ENCODE measurements around the gene RBFOX2. TPM values are rescaled to one million over a fixed set of nuclear protein-coding genes. Genes with fewer than 3 reads are reported as not detected.

The RBFOX2 gene
- total and polyA plus RNA-seq, 2 donors (not counting 1 experiment from before 2014, with no cell fraction given) = not detected

- no peaks in the 10 kb centered on the region for H3K4me1 ChIP-seq (ENCODE audit: control insufficient read depth in 2 of 2, insufficient read depth in 2 of 2, low read length in 2 of 2)
- no peak overlapping the region for H2AFZ ChIP-seq (ENCODE audit: insufficient read depth, low read depth, low read length, poor library complexity, severe bottlenecking)
- TF ChIP-seq CTCF (IDR thresholded peaks at IDR 0.05) (no peak), EZH2 (IDR thresholded peaks at IDR 0.05; ENCODE audit: borderline replicate concordance, insufficient read depth, low read depth, low read length, poor library complexity, severe bottlenecking) (no peak)
- DNase-seq = no peak
- H3K4me2 ChIP-seq (replicated peaks; ENCODE audit: low read depth, low read length, poor library complexity, severe bottlenecking) = no peak overlapping the region
- H3K4me3 ChIP-seq (ENCODE audit: control extremely low read depth in 1 of 5, extremely low read depth in 1 of 5, insufficient read depth in 1 of 5, low read depth in 2 of 5, low read length in 4 of 5) = no peak overlapping the region
- CTCF ChIA-PET = no interaction called here
- no peak overlapping the region for H3K9ac ChIP-seq (ENCODE audit: low read length)
- Mint-ChIP-seq H3K27me3 (peaks cover 58% of the 10 kb centered on the region), H3K27ac (no peak overlapping the region), H3K4me3 (no peak overlapping the region), H3K9me3 (ENCODE audit: insufficient read depth) (no peaks in the 10 kb centered on the region), H3K4me1 (peaks cover 1% of the 10 kb centered on the region)
- H3K27ac ChIP-seq (ENCODE audit: low read length in 2 of 2) = no peak overlapping the region
- peaks cover 0 to 16% (median 11%) of the 10 kb centered on the region in 4 experiments for H3K27me3 ChIP-seq (replicated peaks in 1 of 4; ENCODE audit: control extremely low read depth in 1 of 4, control insufficient read depth in 3 of 4, insufficient read depth in 4 of 4, low read length in 3 of 4)
- ATAC-seq (ENCODE audit: low read depth) = no peak
- H3K9me3 ChIP-seq (ENCODE audit: control extremely low read depth in 1 of 3, control insufficient read depth in 2 of 3, insufficient read depth in 1 of 3, low read length in 2 of 3) = no peaks in the 10 kb centered on the region
- H3K79me2 ChIP-seq (ENCODE audit: control insufficient read depth, insufficient read depth, low read length) = no peaks in the 10 kb centered on the region
- intact Hi-C loops (cut with micrococcal nuclease) = no loop called here
- no peaks in the 10 kb centered on the region for H4K20me1 ChIP-seq (ENCODE audit: control insufficient read depth, insufficient read depth, low read length, poor library complexity, severe bottlenecking)
- POLR2A ChIA-PET = no interaction called here
- H3K36me3 ChIP-seq (replicated peaks in 1 of 2; ENCODE audit: control extremely low read depth in 1 of 2, control insufficient read depth in 1 of 2, extremely low read depth in 1 of 2, insufficient read depth in 2 of 2, low read length in 1 of 2) = no peaks in the 10 kb centered on the region
- 96% methylated on average over 6 of the region's 11 CpGs for WGBS (ENCODE audit: insufficient coverage)
These were observed 301.2 kb downstream of the RBFOX2 start for GRCh38 chr22:35727436-35727835.

- no peak overlapping the region for H3K27ac ChIP-seq (ENCODE audit: low read length in 2 of 2)
- no peak overlapping the region for H3K27ac Mint-ChIP-seq
- no peaks in the 10 kb centered on the region for H3K9me3 Mint-ChIP-seq (ENCODE audit: insufficient read depth)
- WGBS (ENCODE audit: insufficient coverage) = 93% methylated on average over 13 of the region's 15 CpGs
- H3K4me3 Mint-ChIP-seq = no peak overlapping the region
- intact Hi-C loops (cut with micrococcal nuclease) = no loop called here
- H4K20me1 ChIP-seq (ENCODE audit: control insufficient read depth, insufficient read depth, low read length, poor library complexity, severe bottlenecking) = no peaks in the 10 kb centered on the region
- H3K4me1 ChIP-seq (ENCODE audit: control insufficient read depth in 2 of 2, insufficient read depth in 2 of 2, low read length in 2 of 2) = no peaks in the 10 kb centered on the region
- POLR2A ChIA-PET = no interaction called here
- no peaks in the 10 kb centered on the region for H3K79me2 ChIP-seq (ENCODE audit: control insufficient read depth, insufficient read depth, low read length)
- H3K9ac ChIP-seq (ENCODE audit: low read length) = no peak overlapping the region
- no peaks in the 10 kb centered on the region for H3K36me3 ChIP-seq (replicated peaks in 1 of 2; ENCODE audit: control extremely low read depth in 1 of 2, control insufficient read depth in 1 of 2, extremely low read depth in 1 of 2, insufficient read depth in 2 of 2, low read length in 1 of 2)
- H2AFZ ChIP-seq (ENCODE audit: insufficient read depth, low read depth, low read length, poor library complexity, severe bottlenecking) = no peak overlapping the region
- H3K4me2 ChIP-seq (replicated peaks; ENCODE audit: low read depth, low read length, poor library complexity, severe bottlenecking) = no peak overlapping the region
- ATAC-seq (ENCODE audit: low read depth) = no peak
- peaks cover 1% of the 10 kb centered on the region for H3K4me1 Mint-ChIP-seq
- peaks cover 54% of the 10 kb centered on the region for H3K27me3 Mint-ChIP-seq
- no peak for TF ChIP-seq EZH2 (IDR thresholded peaks at IDR 0.05; ENCODE audit: borderline replicate concordance, insufficient read depth, low read depth, low read length, poor library complexity, severe bottlenecking)
- no peak for TF ChIP-seq CTCF (IDR thresholded peaks at IDR 0.05)
- no peaks in the 10 kb centered on the region for H3K9me3 ChIP-seq (ENCODE audit: control extremely low read depth in 1 of 3, control insufficient read depth in 2 of 3, insufficient read depth in 1 of 3, low read length in 2 of 3)
- H3K4me3 ChIP-seq (ENCODE audit: control extremely low read depth in 1 of 5, extremely low read depth in 1 of 5, insufficient read depth in 1 of 5, low read depth in 2 of 5, low read length in 4 of 5) = no peak overlapping the region
- CTCF ChIA-PET = no interaction called here
- DNase-seq = no peak
- H3K27me3 ChIP-seq (replicated peaks in 1 of 4; ENCODE audit: control extremely low read depth in 1 of 4, control insufficient read depth in 3 of 4, insufficient read depth in 4 of 4, low read length in 3 of 4) = peaks cover 0 to 16% (median 8%) of the 10 kb centered on the region in 4 experiments
These were observed 301.7 kb downstream of the RBFOX2 start for GRCh38 chr22:35726933-35727332.

All from B cell (primary cell).